ENCODE results near the gene TRMT2A. TPM values are rescaled to one million over a fixed set of nuclear protein-coding genes. Genes with fewer than 3 reads are reported as not detected.
A peak's percentile ranks its signal among the peaks of the same experiment; 100 is the strongest.
"Not testable (repeated sequence)": the region's sequence is repeated elsewhere in the genome, so short reads cannot be mapped to it uniquely, and the experiment has no call there.

The TRMT2A gene
- total RNA-seq (2014; rRNA removed; shearing (Covaris generic)): 78.5 and 88.6 TPM in 2 replicates

- peak; percentile 100 for DNase-seq
- Histone ChIP-seq H3K4me3 (ENCODE audit: insufficient read depth, low read depth, low read length) (peak within 1 kb of the TSS; percentile 94), H3K27me3 (ENCODE audit: control insufficient read depth, insufficient read depth, low read length) (no peaks in the 10 kb centered on the region), H3K36me3 (replicated peaks; ENCODE audit: control insufficient read depth, insufficient read depth, low read length) (peaks cover 43% of the 10 kb centered on the region)
Observed at GRCh38 chr22:20116951-20117632, at the start of gene TRMT2A. TRMT2A (minus strand) TSS chr22:20117226; CDS start chr22:20116906, 320 bp downstream.

GRCh38 chr22:20166703-20167102, 49.7 kb upstream of the TRMT2A start:
- no peak overlapping the region for H3K4me3 ChIP-seq (ENCODE audit: insufficient read depth, low read depth, low read length)
- no peak for DNase-seq
- no peaks in the 10 kb centered on the region for H3K27me3 ChIP-seq (ENCODE audit: control insufficient read depth, insufficient read depth, low read length)
- no peaks in the 10 kb centered on the region for H3K36me3 ChIP-seq (replicated peaks; ENCODE audit: control insufficient read depth, insufficient read depth, low read length)

GRCh38 chr22:20165913-20166312, 48.9 kb upstream of the TRMT2A start:
- no peaks in the 10 kb centered on the region for H3K27me3 ChIP-seq (ENCODE audit: control insufficient read depth, insufficient read depth, low read length)
- no peak for DNase-seq
- H3K4me3 ChIP-seq (ENCODE audit: insufficient read depth, low read depth, low read length): no peak overlapping the region
- H3K36me3 ChIP-seq (replicated peaks; ENCODE audit: control insufficient read depth, insufficient read depth, low read length): no peaks in the 10 kb centered on the region

GRCh38 chr22:20165421-20165820, 48.4 kb upstream of the TRMT2A start:
- Histone ChIP-seq H3K36me3 (replicated peaks; ENCODE audit: control insufficient read depth, insufficient read depth, low read length) (no peaks in the 10 kb centered on the region), H3K27me3 (ENCODE audit: control insufficient read depth, insufficient read depth, low read length) (no peaks in the 10 kb centered on the region)

GRCh38 chr22:20164863-20165262, 47.8 kb upstream of the TRMT2A start:
- Histone ChIP-seq H3K27me3 (ENCODE audit: control insufficient read depth, insufficient read depth, low read length) (no peaks in the 10 kb centered on the region), H3K4me3 (ENCODE audit: insufficient read depth, low read depth, low read length) (no peak overlapping the region), H3K36me3 (replicated peaks; ENCODE audit: control insufficient read depth, insufficient read depth, low read length) (no peaks in the 10 kb centered on the region)
- DNase-seq: no peak

More at GRCh38 chr22:20165421-20165820, 48.4 kb upstream of the TRMT2A start:
- DNase-seq: no peak
- no peak overlapping the region for H3K4me3 ChIP-seq (ENCODE audit: insufficient read depth, low read depth, low read length)

- no peak for DNase-seq
- Histone ChIP-seq H3K27me3 (ENCODE audit: control insufficient read depth, insufficient read depth, low read length) (no peaks in the 10 kb centered on the region), H3K4me3 (ENCODE audit: insufficient read depth, low read depth, low read length) (no peak overlapping the region), H3K36me3 (replicated peaks; ENCODE audit: control insufficient read depth, insufficient read depth, low read length) (no peaks in the 10 kb centered on the region)
Observed at GRCh38 chr22:20160041-20160440, 43.0 kb upstream of the TRMT2A start.

GRCh38 chr22:20159531-20159930, 42.5 kb upstream of the TRMT2A start:
- not testable (repeated sequence) for DNase-seq; H3K36me3 ChIP-seq (replicated peaks; ENCODE audit: control insufficient read depth, insufficient read depth, low read length); H3K27me3 ChIP-seq (ENCODE audit: control insufficient read depth, insufficient read depth, low read length); H3K4me3 ChIP-seq (ENCODE audit: insufficient read depth, low read depth, low read length)

- no peaks in the 10 kb centered on the region for H3K36me3 ChIP-seq (replicated peaks; ENCODE audit: control insufficient read depth, insufficient read depth, low read length)
- no peaks in the 10 kb centered on the region for H3K27me3 ChIP-seq (ENCODE audit: control insufficient read depth, insufficient read depth, low read length)
- peak; percentile 92 for DNase-seq
- no peak overlapping the region for H3K4me3 ChIP-seq (ENCODE audit: insufficient read depth, low read depth, low read length)
Observed at GRCh38 chr22:20159076-20159475, 42.0 kb upstream of the TRMT2A start.

GRCh38 chr22:20158391-20159036, 41.5 kb upstream of the TRMT2A start:
- Histone ChIP-seq H3K4me3 (ENCODE audit: insufficient read depth, low read depth, low read length) (no peak overlapping the region), H3K27me3 (ENCODE audit: control insufficient read depth, insufficient read depth, low read length) (no peaks in the 10 kb centered on the region), H3K36me3 (replicated peaks; ENCODE audit: control insufficient read depth, insufficient read depth, low read length) (no peaks in the 10 kb centered on the region)
- DNase-seq: no peak

GRCh38 chr22:20157430-20158183, 40.6 kb upstream of the TRMT2A start:
- no peaks in the 10 kb centered on the region for H3K36me3 ChIP-seq (replicated peaks; ENCODE audit: control insufficient read depth, insufficient read depth, low read length)
- no peak overlapping the region for H3K4me3 ChIP-seq (ENCODE audit: insufficient read depth, low read depth, low read length)
- H3K27me3 ChIP-seq (ENCODE audit: control insufficient read depth, insufficient read depth, low read length): no peaks in the 10 kb centered on the region
- no peak for DNase-seq

- DNase-seq: peak; percentile 98
- no peaks in the 10 kb centered on the region for H3K27me3 ChIP-seq (ENCODE audit: control insufficient read depth, insufficient read depth, low read length)
- no peaks in the 10 kb centered on the region for H3K36me3 ChIP-seq (replicated peaks; ENCODE audit: control insufficient read depth, insufficient read depth, low read length)
- H3K4me3 ChIP-seq (ENCODE audit: insufficient read depth, low read depth, low read length): no peak overlapping the region
Observed at GRCh38 chr22:20156611-20157429, 39.8 kb upstream of the TRMT2A start.

- no peaks in the 10 kb centered on the region for H3K36me3 ChIP-seq (replicated peaks; ENCODE audit: control insufficient read depth, insufficient read depth, low read length)
- DNase-seq: no peak
- no peak overlapping the region for H3K4me3 ChIP-seq (ENCODE audit: insufficient read depth, low read depth, low read length)
- H3K27me3 ChIP-seq (ENCODE audit: control insufficient read depth, insufficient read depth, low read length): no peaks in the 10 kb centered on the region
Observed at GRCh38 chr22:20156042-20156389, 39.0 kb upstream of the TRMT2A start.

GRCh38 chr22:20155330-20156041, 38.5 kb upstream of the TRMT2A start:
- Histone ChIP-seq H3K27me3 (ENCODE audit: control insufficient read depth, insufficient read depth, low read length) (no peaks in the 10 kb centered on the region), H3K4me3 (ENCODE audit: insufficient read depth, low read depth, low read length) (no peak overlapping the region), H3K36me3 (replicated peaks; ENCODE audit: control insufficient read depth, insufficient read depth, low read length) (no peaks in the 10 kb centered on the region)
- DNase-seq: no peak

Data from H7 (cell line).